HepG2 (cell line): ENCODE measurements around the gene B3GNT8. TPM values are rescaled to one million over a fixed set of nuclear protein-coding genes. Genes with fewer than 3 reads are reported as not detected.
A peak's percentile ranks its signal among the peaks of the same experiment; 100 is the strongest.

Source experiments
- ARHGAP35 ChIP-seq: sonication (generic); formaldehyde crosslinking; IDR thresholded peaks from 2 replicates; pipeline ENCODE4 v1.9.0; 2022; ENCODE audit warnings: mild to moderate bottlenecking, inconsistent platforms, moderate library complexity, missing genetic modification reagents, borderline replicate concordance
- ATM ChIP-seq: fragments of 450-650 bp; IDR thresholded peaks from 2 replicates; pipeline ENCODE4 v1.7.1; 2017; ENCODE audit warnings: mild to moderate bottlenecking, borderline replicate concordance
- HDAC2 ChIP-seq: sonication (generic); formaldehyde crosslinking; IDR thresholded peaks from 2 replicates; pipeline ENCODE4 v1.4.0; 2020; ENCODE audit warnings: missing genetic modification reagents
- KDM1A ChIP-seq: IDR thresholded peaks from 2 replicates; pipeline ENCODE4 v1.6.1; 2016; ENCODE audit warnings: missing compliant biosample characterization
- MED1 ChIP-seq: sonication (generic); formaldehyde crosslinking; IDR thresholded peaks from 2 replicates; pipeline ENCODE4 v1.4.0; 2020; ENCODE audit warnings: missing genetic modification reagents
- RFX1 ChIP-seq: fragments of 450-650 bp; IDR thresholded peaks from 2 replicates; pipeline ENCODE4 v1.6.1; 2017
- SOX13 ChIP-seq, 3 experiments: fragments of 450-650 bp in 1 of 3; sonication (generic) in 1 of 3; formaldehyde crosslinking in 1 of 3; IDR thresholded peaks in 2 of 3; conservative IDR thresholded peaks in 1 of 3; 2 replicates each; pipeline versions ENCODE4 v1.5.0 to v1.6.1; 2016 to 2020; ENCODE audit warnings: antibody characterized with exemption in 1 of 3, mild to moderate bottlenecking in 1 of 3, missing compliant biosample characterization in 1 of 3, missing genetic modification reagents in 1 of 3, moderate library complexity in 1 of 3
- TBP ChIP-seq: sonication (generic); formaldehyde crosslinking; IDR thresholded peaks from 2 replicates; pipeline ENCODE4 v1.5.0; 2020; ENCODE audit warnings: missing genetic modification reagents
- TBX3 ChIP-seq: fragments of 450-650 bp; IDR thresholded peaks from 2 replicates; pipeline ENCODE4 v1.6.1; 2017; ENCODE audit warnings: antibody characterized with exemption, mild to moderate bottlenecking, inconsistent platforms, borderline replicate concordance
- ZBTB21 ChIP-seq: sonication (generic); formaldehyde crosslinking; IDR thresholded peaks from 2 replicates; pipeline ENCODE4 v1.4.0; 2020; ENCODE audit warnings: missing genetic modification reagents
- ZNF34 ChIP-seq: sonication (generic); formaldehyde crosslinking; IDR thresholded peaks from 2 replicates; pipeline ENCODE4 v1.4.0; 2020; ENCODE audit warnings: mild to moderate bottlenecking, missing genetic modification reagents, borderline replicate concordance
- ZNF431 ChIP-seq: sonication (generic); formaldehyde crosslinking; IDR thresholded peaks from 2 replicates; pipeline ENCODE4 v1.9.0; 2022; ENCODE audit warnings: missing genetic modification reagents, low read depth, mild to moderate bottlenecking, borderline replicate concordance
- ZNF775 ChIP-seq: sonication (generic); formaldehyde crosslinking; IDR thresholded peaks from 2 replicates; pipeline ENCODE4 v1.4.0; 2020; ENCODE audit warnings: missing genetic modification reagents, mild to moderate bottlenecking, moderate library complexity, borderline replicate concordance
- ZNF891 ChIP-seq: sonication (generic); formaldehyde crosslinking; IDR thresholded peaks from 2 replicates; pipeline ENCODE4 v1.5.0; 2020; ENCODE audit warnings: mild to moderate bottlenecking, missing genetic modification reagents
- polyA plus RNA-seq, 8 experiments: library from polyadenylated mRNA; depleted of rRNA in 3 of 8; stranded (reverse) in 7 of 8; unstranded in 1 of 8; fragments of >200 nt; fragmentation: Illumina TruSeq in 4 of 8; extraction: Trizol in 4 of 8; gene quantifications; 2 replicates each; pipeline versions ENCODE4 v1.2.1 to v1.2.3, GENCODE V29; 2011 to 2016; ENCODE audit warnings: low read depth in 4 of 8, missing spikeins in 1 of 8, mixed read lengths in 1 of 8; ENCODE audit not compliant: insufficient read depth in 1 of 8
- total RNA-seq, 5 experiments: library from RNA; depleted of rRNA; stranded (reverse); fragments of >200 nt; fragmentation: Illumina TruSeq; extraction: Trizol; gene quantifications; 2 replicates each; pipeline ENCODE4 v1.2.3, GENCODE V29; 2016; ENCODE audit warnings: low read depth in 1 of 5
- TF ChIP-seq, protein P1 (sequence below): sonication (generic); formaldehyde crosslinking; IDR thresholded peaks from 2 replicates; pipeline ENCODE4 v1.4.0; 2020; ENCODE audit warnings: missing genetic modification reagents; ENCODE audit errors: not compliant biosample characterization
- TF ChIP-seq, protein P2 (sequence below): sonication (generic); formaldehyde crosslinking; IDR thresholded peaks from 2 replicates; pipeline ENCODE4 v1.4.0; 2020; ENCODE audit warnings: mild to moderate bottlenecking, missing genetic modification reagents, borderline replicate concordance
- TF ChIP-seq, protein P3 (sequence below): IDR thresholded peaks from 2 replicates; pipeline ENCODE4 v1.6.1; 2012; ENCODE audit warnings: low read length, improper control_type of control experiment
- TF ChIP-seq, protein P4 (sequence below): sonication (generic); formaldehyde crosslinking; IDR thresholded peaks from 2 replicates; pipeline ENCODE4 v1.5.1; 2020; ENCODE audit warnings: mild to moderate bottlenecking, missing genetic modification reagents, moderate library complexity

B3GNT8 gene
- total and polyA plus RNA-seq, 2 of the 13 experiments (the other 11 are each of a cell fraction or from before 2014, with no cell fraction given): 0.26 to 1.9 TPM

DNA sequence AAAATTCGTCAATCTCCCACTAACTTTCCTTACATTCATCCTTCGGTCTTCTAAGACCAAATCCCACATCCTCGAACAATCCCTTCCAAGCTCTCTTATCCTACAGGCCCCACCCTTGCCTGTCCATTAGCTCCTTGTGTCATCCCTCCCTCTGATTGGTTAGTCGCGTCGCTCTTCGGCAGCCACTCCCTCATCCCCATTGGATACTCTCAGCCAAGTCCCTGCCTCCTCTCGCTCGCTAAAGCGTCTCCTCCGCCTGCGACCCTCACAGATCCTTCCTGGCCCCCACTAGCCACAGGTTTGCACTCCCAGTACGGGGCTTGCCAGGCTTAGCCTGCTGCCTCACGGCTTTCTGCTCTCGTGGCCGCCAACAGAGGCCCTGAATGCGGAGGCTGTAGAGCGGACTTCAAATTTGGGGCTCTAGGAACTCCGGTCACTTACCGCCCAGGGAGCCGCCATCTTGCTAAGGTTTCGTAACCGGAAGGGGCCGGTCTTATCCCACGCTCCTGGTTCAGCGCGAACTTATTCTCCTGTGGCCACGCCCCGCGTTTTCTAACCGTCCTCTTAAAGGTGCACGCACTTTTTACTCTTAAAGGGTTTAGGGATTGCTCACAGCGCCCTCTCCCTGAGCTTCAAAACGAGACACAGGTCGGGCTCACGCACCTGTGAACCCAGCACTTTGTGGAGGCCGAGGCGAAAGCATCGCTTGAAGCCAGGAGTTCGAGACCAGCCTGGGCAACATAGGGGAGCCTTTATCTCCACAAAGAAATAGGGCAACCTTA is 12.5 kb upstream of the B3GNT8 start, which contains the start of gene DMAC2 (continued):
- no peak for TF ChIP-seq SOX13 (IDR thresholded peaks at IDR 0.05)
- TF ChIP-seq SOX13 (CRISPR knock-in tag; conservative IDR thresholded peaks at IDR 0.05 in 1 of 2, IDR thresholded peaks at IDR 0.05 in 1 of 2): no peak
- peak; percentile 26; the same call in 1 of the 2 replicates for TF ChIP-seq HDAC2 (CRISPR knock-in tag)
- peak; percentile 29; the same call in 1 of the 2 replicates for TF ChIP-seq MED1 (CRISPR knock-in tag)
- TF ChIP-seq, protein P1, sequence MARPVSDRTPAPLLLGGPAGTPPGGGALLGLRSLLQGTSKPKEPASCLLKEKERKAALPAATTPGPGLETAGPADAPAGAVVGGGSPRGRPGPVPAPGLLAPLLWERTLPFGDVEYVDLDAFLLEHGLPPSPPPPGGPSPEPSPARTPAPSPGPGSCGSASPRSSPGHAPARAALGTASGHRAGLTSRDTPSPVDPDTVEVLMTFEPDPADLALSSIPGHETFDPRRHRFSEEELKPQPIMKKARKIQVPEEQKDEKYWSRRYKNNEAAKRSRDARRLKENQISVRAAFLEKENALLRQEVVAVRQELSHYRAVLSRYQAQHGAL (CRISPR knock-in tag): no peak
- TF ChIP-seq RFX1: no peak
- no peak for TF ChIP-seq ATM
- TF ChIP-seq KDM1A (CRISPR knock-in tag): peak; percentile 69; the same call in 1 of the 2 replicates
- TF ChIP-seq ZNF34: peak; percentile 47; the same call in 1 of the 2 replicates
- TF ChIP-seq, protein P2, sequence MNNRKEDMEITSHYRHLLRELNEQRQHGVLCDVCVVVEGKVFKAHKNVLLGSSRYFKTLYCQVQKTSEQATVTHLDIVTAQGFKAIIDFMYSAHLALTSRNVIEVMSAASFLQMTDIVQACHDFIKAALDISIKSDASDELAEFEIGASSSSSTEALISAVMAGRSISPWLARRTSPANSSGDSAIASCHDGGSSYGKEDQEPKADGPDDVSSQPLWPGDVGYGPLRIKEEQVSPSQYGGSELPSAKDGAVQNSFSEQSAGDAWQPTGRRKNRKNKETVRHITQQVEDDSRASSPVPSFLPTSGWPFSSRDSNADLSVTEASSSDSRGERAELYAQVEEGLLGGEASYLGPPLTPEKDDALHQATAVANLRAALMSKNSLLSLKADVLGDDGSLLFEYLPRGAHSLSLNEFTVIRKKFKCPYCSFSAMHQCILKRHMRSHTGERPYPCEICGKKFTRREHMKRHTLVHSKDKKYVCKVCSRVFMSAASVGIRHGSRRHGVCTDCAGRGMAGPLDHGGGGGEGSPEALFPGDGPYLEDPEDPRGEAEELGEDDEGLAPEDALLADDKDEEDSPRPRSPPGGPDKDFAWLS: no peak
- TF ChIP-seq, protein P3, sequence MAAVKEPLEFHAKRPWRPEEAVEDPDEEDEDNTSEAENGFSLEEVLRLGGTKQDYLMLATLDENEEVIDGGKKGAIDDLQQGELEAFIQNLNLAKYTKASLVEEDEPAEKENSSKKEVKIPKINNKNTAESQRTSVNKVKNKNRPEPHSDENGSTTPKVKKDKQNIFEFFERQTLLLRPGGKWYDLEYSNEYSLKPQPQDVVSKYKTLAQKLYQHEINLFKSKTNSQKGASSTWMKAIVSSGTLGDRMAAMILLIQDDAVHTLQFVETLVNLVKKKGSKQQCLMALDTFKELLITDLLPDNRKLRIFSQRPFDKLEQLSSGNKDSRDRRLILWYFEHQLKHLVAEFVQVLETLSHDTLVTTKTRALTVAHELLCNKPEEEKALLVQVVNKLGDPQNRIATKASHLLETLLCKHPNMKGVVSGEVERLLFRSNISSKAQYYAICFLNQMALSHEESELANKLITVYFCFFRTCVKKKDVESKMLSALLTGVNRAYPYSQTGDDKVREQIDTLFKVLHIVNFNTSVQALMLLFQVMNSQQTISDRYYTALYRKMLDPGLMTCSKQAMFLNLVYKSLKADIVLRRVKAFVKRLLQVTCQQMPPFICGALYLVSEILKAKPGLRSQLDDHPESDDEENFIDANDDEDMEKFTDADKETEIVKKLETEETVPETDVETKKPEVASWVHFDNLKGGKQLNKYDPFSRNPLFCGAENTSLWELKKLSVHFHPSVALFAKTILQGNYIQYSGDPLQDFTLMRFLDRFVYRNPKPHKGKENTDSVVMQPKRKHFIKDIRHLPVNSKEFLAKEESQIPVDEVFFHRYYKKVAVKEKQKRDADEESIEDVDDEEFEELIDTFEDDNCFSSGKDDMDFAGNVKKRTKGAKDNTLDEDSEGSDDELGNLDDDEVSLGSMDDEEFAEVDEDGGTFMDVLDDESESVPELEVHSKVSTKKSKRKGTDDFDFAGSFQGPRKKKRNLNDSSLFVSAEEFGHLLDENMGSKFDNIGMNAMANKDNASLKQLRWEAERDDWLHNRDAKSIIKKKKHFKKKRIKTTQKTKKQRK: no peak
- TF ChIP-seq ZNF431: no peak
- TF ChIP-seq, protein P4, sequence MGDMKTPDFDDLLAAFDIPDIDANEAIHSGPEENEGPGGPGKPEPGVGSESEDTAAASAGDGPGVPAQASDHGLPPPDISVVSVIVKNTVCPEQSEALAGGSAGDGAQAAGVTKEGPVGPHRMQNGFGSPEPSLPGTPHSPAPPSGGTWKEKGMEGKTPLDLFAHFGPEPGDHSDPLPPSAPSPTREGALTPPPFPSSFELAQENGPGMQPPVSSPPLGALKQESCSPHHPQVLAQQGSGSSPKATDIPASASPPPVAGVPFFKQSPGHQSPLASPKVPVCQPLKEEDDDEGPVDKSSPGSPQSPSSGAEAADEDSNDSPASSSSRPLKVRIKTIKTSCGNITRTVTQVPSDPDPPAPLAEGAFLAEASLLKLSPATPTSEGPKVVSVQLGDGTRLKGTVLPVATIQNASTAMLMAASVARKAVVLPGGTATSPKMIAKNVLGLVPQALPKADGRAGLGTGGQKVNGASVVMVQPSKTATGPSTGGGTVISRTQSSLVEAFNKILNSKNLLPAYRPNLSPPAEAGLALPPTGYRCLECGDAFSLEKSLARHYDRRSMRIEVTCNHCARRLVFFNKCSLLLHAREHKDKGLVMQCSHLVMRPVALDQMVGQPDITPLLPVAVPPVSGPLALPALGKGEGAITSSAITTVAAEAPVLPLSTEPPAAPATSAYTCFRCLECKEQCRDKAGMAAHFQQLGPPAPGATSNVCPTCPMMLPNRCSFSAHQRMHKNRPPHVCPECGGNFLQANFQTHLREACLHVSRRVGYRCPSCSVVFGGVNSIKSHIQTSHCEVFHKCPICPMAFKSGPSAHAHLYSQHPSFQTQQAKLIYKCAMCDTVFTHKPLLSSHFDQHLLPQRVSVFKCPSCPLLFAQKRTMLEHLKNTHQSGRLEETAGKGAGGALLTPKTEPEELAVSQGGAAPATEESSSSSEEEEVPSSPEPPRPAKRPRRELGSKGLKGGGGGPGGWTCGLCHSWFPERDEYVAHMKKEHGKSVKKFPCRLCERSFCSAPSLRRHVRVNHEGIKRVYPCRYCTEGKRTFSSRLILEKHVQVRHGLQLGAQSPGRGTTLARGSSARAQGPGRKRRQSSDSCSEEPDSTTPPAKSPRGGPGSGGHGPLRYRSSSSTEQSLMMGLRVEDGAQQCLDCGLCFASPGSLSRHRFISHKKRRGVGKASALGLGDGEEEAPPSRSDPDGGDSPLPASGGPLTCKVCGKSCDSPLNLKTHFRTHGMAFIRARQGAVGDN (CRISPR knock-in tag): peak; percentile 89
- peak; percentile 69; the same call in 1 of the 2 replicates for TF ChIP-seq ARHGAP35 (CRISPR knock-in tag)
- no peak for TF ChIP-seq ZBTB21 (CRISPR knock-in tag)
- 0 out of 2 replicates have a peak, but pooled peaks have one; percentile 20 for TF ChIP-seq TBX3
- no peak for TF ChIP-seq ZNF891 (CRISPR knock-in tag)
- TF ChIP-seq TBP (CRISPR knock-in tag): no peak
- no peak for TF ChIP-seq ZNF775 (CRISPR knock-in tag)
